K562 (cell line): ENCODE data around the gene NUP62CL. TPM values are rescaled to one million over a fixed set of nuclear protein-coding genes. Genes with fewer than 3 reads are reported as not detected.

Experiments
- ATF4 ChIP-seq: fragments of 450-650 bp; formaldehyde crosslinking; IDR thresholded peaks from 2 replicates; pipeline ENCODE4 v1.4.0; 2022; ENCODE audit warnings: mild to moderate bottlenecking, moderate library complexity
- CEBPG ChIP-seq, 3 experiments: fragments of 200-800 bp in 1 of 3; sonication (Bioruptor generic) in 1 of 3; sonication (generic) in 1 of 3; formaldehyde crosslinking in 1 of 3; IDR thresholded peaks in 2 of 3; conservative IDR thresholded peaks in 1 of 3; 2 replicates each; pipeline versions ENCODE4 v1.6.1 to v1.8.0; 2016 to 2022; ENCODE audit warnings: missing compliant biosample characterization in 2 of 3, missing genetic modification characterization in 2 of 3, mild to moderate bottlenecking in 1 of 3, missing genetic modification reagents in 1 of 3
- DACH1 ChIP-seq: fragments of 450-650 bp; IDR thresholded peaks from 2 replicates; pipeline ENCODE4 v1.6.1; 2018; ENCODE audit not compliant: partially characterized antibody
- ESRRA ChIP-seq: fragments of 450-650 bp; IDR thresholded peaks from 2 replicates; pipeline ENCODE4 v1.6.1; 2014; ENCODE audit warnings: low read depth, mild to moderate bottlenecking, moderate library complexity, borderline replicate concordance
- MAZ ChIP-seq, 2 experiments: fragments of 450-650 bp in 1 of 2; sonication (generic) in 1 of 2; formaldehyde crosslinking; IDR thresholded peaks in 1 of 2; conservative IDR thresholded peaks in 1 of 2; 2 replicates each; pipeline versions ENCODE4 v1.4.0 to v1.5.0; 2020; ENCODE audit warnings: mild to moderate bottlenecking in 1 of 2, missing genetic modification reagents in 1 of 2
- RBM25 ChIP-seq: fragments of 200-400 bp; formaldehyde crosslinking; IDR thresholded peaks from 2 replicates; pipeline ENCODE4 v1.6.1; 2018; ENCODE audit warnings: low read length, low read depth, moderate library complexity; ENCODE audit not compliant: severe bottlenecking
- ZBTB5 ChIP-seq: fragments of 450-650 bp; IDR thresholded peaks from 2 replicates; pipeline ENCODE4 v1.6.1; 2017; ENCODE audit warnings: antibody characterized with exemption
- ZNF347 ChIP-seq: fragments of 450-650 bp; formaldehyde crosslinking; IDR thresholded peaks from 2 replicates; pipeline ENCODE4 v1.4.0; 2020; ENCODE audit warnings: low read depth, mild to moderate bottlenecking, moderate library complexity
- ZNF668 ChIP-seq: fragments of 250-450 bp; sonication (Bioruptor Pico); IDR thresholded peaks from 2 replicates; pipeline ENCODE4 v1.8.0; 2022; ENCODE audit warnings: mild to moderate bottlenecking, inconsistent platforms
- ZSCAN32 ChIP-seq: fragments of 450-650 bp; formaldehyde crosslinking; IDR thresholded peaks from 2 replicates; pipeline ENCODE4 v1.4.0; 2020; ENCODE audit warnings: mild to moderate bottlenecking, moderate library complexity
- polyA plus RNA-seq, 8 experiments: library from polyadenylated mRNA; depleted of rRNA in 4 of 8; stranded (reverse) in 5 of 8; unstranded in 3 of 8; fragments of >200 nt; fragmentation: Nextera tagmentation in 2 of 8; fragmentation: Illumina TruSeq in 1 of 8; extraction: Ambion mirVana in 2 of 8; extraction: Trizol in 1 of 8; gene quantifications; 2 replicates each; pipeline versions ENCODE4 v1.2.1 to v1.2.3, GENCODE V29; 2011 to 2014; ENCODE audit warnings: inconsistent platforms in 1 of 8, missing spikeins in 1 of 8
- total RNA-seq, 7 experiments: library from RNA; depleted of rRNA in 6 of 7; stranded (reverse); fragments of >200 nt in 6 of 7; fragmentation: Illumina TruSeq in 2 of 7; extraction: Trizol in 2 of 7; gene quantifications; 2 replicates each; pipeline versions ENCODE4 v1.2.1 to v1.2.3, GENCODE V29; 2011 to 2021; ENCODE audit warnings: low replicate concordance in 1 of 7
- TF ChIP-seq, protein P1 (sequence below): IDR thresholded peaks from 2 replicates; pipeline ENCODE4 v1.6.1; 2014; ENCODE audit warnings: antibody characterized with exemption
- TF ChIP-seq, protein P2 (sequence below): fragments of 250-450 bp; sonication (Bioruptor Pico); IDR thresholded peaks from 2 replicates; pipeline ENCODE4 v1.5.0; 2021; ENCODE audit warnings: mild to moderate bottlenecking, borderline replicate concordance

Gene NUP62CL
- total and polyA plus RNA-seq, 9 of the 15 experiments (the other 6 are each of a cell fraction or from before 2014, with no cell fraction given): 29.7 to 101 (median 42.7) TPM

- no peak for TF ChIP-seq ZBTB5
- TF ChIP-seq ZNF668: no peak
- TF ChIP-seq ESRRA: no peak
- TF ChIP-seq ZSCAN32: no peak
- TF ChIP-seq MAZ (CRISPR knock-in tag; conservative IDR thresholded peaks at IDR 0.05 in 1 of 2, IDR thresholded peaks at IDR 0.05 in 1 of 2): no peak
- TF ChIP-seq RBM25: no peak
- no peak for TF ChIP-seq CEBPG (CRISPR knock-in tag; IDR thresholded peaks at IDR 0.05)
- 0 out of 4 replicates have a peak, but pooled peaks of 1 of the 2 experiments have one; percentile 23 for TF ChIP-seq CEBPG (tag; conservative IDR thresholded peaks at IDR 0.05 in 1 of 2, IDR thresholded peaks at IDR 0.05 in 1 of 2)
- no peak for TF ChIP-seq ATF4 (CRISPR knock-in tag)
- TF ChIP-seq, protein P1, sequence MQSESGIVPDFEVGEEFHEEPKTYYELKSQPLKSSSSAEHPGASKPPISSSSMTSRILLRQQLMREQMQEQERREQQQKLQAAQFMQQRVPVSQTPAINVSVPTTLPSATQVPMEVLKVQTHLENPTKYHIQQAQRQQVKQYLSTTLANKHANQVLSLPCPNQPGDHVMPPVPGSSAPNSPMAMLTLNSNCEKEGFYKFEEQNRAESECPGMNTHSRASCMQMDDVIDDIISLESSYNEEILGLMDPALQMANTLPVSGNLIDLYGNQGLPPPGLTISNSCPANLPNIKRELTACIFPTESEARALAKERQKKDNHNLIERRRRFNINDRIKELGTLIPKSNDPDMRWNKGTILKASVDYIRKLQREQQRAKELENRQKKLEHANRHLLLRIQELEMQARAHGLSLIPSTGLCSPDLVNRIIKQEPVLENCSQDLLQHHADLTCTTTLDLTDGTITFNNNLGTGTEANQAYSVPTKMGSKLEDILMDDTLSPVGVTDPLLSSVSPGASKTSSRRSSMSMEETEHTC: no peak
- peak; percentile 44 for TF ChIP-seq DACH1
- TF ChIP-seq ZNF347 (CRISPR knock-in tag): no peak
- TF ChIP-seq, protein P2, sequence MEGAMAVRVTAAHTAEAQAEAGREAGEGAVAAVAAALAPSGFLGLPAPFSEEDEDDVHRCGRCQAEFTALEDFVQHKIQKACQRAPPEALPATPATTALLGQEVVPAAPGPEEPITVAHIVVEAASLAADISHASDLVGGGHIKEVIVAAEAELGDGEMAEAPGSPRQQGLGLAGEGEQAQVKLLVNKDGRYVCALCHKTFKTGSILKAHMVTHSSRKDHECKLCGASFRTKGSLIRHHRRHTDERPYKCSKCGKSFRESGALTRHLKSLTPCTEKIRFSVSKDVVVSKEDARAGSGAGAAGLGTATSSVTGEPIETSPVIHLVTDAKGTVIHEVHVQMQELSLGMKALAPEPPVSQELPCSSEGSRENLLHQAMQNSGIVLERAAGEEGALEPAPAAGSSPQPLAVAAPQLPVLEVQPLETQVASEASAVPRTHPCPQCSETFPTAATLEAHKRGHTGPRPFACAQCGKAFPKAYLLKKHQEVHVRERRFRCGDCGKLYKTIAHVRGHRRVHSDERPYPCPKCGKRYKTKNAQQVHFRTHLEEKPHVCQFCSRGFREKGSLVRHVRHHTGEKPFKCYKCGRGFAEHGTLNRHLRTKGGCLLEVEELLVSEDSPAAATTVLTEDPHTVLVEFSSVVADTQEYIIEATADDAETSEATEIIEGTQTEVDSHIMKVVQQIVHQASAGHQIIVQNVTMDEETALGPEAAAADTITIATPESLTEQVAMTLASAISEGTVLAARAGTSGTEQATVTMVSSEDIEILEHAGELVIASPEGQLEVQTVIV (CRISPR knock-in tag): no peak
These were observed 51.2 kb downstream of the NUP62CL start (continued) for GRCh38 chrX:107154787-107155620.
